Nephron (organoid): ENCODE measurements around the gene ZNF213.
A peak's percentile ranks its signal among the peaks of the same experiment; 100 is the strongest.

Experiments
- H3K27ac Mint-ChIP-seq, 3 experiments: 2 replicates each; pipeline ENCODE4 v1.8.0; 2020; ENCODE audit warnings: mixed read lengths in 3 of 3, mild to moderate bottlenecking in 2 of 3, moderate library complexity in 1 of 3
- H3K27me3 Mint-ChIP-seq: 2 replicates; pipeline ENCODE4 v1.8.0; 2021; ENCODE audit warnings: low read depth, mild to moderate bottlenecking, moderate library complexity, mixed read lengths
- H3K36me3 Mint-ChIP-seq: 2 replicates; pipeline ENCODE4 v1.8.0; 2020; ENCODE audit warnings: low read depth, mixed read lengths
- H3K4me1 Mint-ChIP-seq: 2 replicates; pipeline ENCODE4 v1.8.0; 2020; ENCODE audit warnings: mixed read lengths
- H3K4me3 Mint-ChIP-seq, 3 experiments: 2 replicates each; pipeline ENCODE4 v1.8.0; 2020; ENCODE audit warnings: mild to moderate bottlenecking in 3 of 3, mixed read lengths in 3 of 3, moderate library complexity in 2 of 3
- H3K9me3 Mint-ChIP-seq: 2 replicates; pipeline ENCODE4 v1.8.0; 2020; ENCODE audit warnings: mixed read lengths
- TF ChIP-seq, protein P1 (sequence below), 3 experiments: fragments of 200-600 bp; sonication (generic); IDR thresholded peaks; one replicate each; pipeline ENCODE4 v1.5.0; 2021; ENCODE audit warnings: antibody characterized with exemption in 3 of 3; ENCODE audit not compliant: unreplicated experiment in 3 of 3

Gene ZNF213

GRCh38 chr16:3088450-3088849, 46.4 kb upstream of the ZNF213 start:
- TF ChIP-seq, protein P1, sequence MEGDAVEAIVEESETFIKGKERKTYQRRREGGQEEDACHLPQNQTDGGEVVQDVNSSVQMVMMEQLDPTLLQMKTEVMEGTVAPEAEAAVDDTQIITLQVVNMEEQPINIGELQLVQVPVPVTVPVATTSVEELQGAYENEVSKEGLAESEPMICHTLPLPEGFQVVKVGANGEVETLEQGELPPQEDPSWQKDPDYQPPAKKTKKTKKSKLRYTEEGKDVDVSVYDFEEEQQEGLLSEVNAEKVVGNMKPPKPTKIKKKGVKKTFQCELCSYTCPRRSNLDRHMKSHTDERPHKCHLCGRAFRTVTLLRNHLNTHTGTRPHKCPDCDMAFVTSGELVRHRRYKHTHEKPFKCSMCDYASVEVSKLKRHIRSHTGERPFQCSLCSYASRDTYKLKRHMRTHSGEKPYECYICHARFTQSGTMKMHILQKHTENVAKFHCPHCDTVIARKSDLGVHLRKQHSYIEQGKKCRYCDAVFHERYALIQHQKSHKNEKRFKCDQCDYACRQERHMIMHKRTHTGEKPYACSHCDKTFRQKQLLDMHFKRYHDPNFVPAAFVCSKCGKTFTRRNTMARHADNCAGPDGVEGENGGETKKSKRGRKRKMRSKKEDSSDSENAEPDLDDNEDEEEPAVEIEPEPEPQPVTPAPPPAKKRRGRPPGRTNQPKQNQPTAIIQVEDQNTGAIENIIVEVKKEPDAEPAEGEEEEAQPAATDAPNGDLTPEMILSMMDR (IDR thresholded peaks at IDR 0.05; ENCODE audit: unreplicated experiment in 3 of 3) = no peak
- no peaks in the 10 kb centered on the region for H3K36me3 Mint-ChIP-seq

GRCh38 chr16:3088925-3089716, 45.7 kb upstream of the ZNF213 start:
- no peaks in the 10 kb centered on the region for H3K36me3 Mint-ChIP-seq
- TF ChIP-seq, protein P1 (IDR thresholded peaks at IDR 0.05; ENCODE audit: unreplicated experiment in 3 of 3) = no peak
- peaks cover 6% of the 10 kb centered on the region for H3K27me3 Mint-ChIP-seq
- peak overlapping the region in 1 of 3 experiments; percentile 12 for H3K4me3 Mint-ChIP-seq
- no peaks in the 10 kb centered on the region for H3K9me3 Mint-ChIP-seq
- H3K27ac Mint-ChIP-seq = peak overlapping the region in 2 of 3 experiments; percentile 33 to 89
- H3K4me1 Mint-ChIP-seq = peaks cover 19% of the 10 kb centered on the region

More at GRCh38 chr16:3088450-3088849, 46.4 kb upstream of the ZNF213 start:
- peaks cover 6% of the 10 kb centered on the region for H3K27me3 Mint-ChIP-seq
- H3K4me3 Mint-ChIP-seq = peak overlapping the region in 1 of 3 experiments; percentile 12
- no peaks in the 10 kb centered on the region for H3K9me3 Mint-ChIP-seq
- H3K27ac Mint-ChIP-seq = peak overlapping the region in 2 of 3 experiments; percentile 33 to 89
- H3K4me1 Mint-ChIP-seq = peaks cover 19% of the 10 kb centered on the region

GRCh38 chr16:3089717-3090592, 44.9 kb upstream of the ZNF213 start:
- Mint-ChIP-seq H3K36me3 (no peaks in the 10 kb centered on the region), H3K9me3 (no peaks in the 10 kb centered on the region), H3K27ac (no peak overlapping the region), H3K4me3 (no peak overlapping the region), H3K27me3 (peaks cover 6% of the 10 kb centered on the region), H3K4me1 (peaks cover 19% of the 10 kb centered on the region)
- TF ChIP-seq, protein P1 (IDR thresholded peaks at IDR 0.05; ENCODE audit: unreplicated experiment in 3 of 3) = no peak

GRCh38 chr16:3091551-3091950, 43.3 kb upstream of the ZNF213 start:
- TF ChIP-seq, protein P1 (IDR thresholded peaks at IDR 0.05; ENCODE audit: unreplicated experiment in 3 of 3) = no peak
- no peaks in the 10 kb centered on the region for H3K9me3 Mint-ChIP-seq
- no peak overlapping the region for H3K4me3 Mint-ChIP-seq
- peaks cover 19% of the 10 kb centered on the region for H3K4me1 Mint-ChIP-seq
- peaks cover 6% of the 10 kb centered on the region for H3K27me3 Mint-ChIP-seq
- no peaks in the 10 kb centered on the region for H3K36me3 Mint-ChIP-seq
- no peak overlapping the region for H3K27ac Mint-ChIP-seq

DNA sequence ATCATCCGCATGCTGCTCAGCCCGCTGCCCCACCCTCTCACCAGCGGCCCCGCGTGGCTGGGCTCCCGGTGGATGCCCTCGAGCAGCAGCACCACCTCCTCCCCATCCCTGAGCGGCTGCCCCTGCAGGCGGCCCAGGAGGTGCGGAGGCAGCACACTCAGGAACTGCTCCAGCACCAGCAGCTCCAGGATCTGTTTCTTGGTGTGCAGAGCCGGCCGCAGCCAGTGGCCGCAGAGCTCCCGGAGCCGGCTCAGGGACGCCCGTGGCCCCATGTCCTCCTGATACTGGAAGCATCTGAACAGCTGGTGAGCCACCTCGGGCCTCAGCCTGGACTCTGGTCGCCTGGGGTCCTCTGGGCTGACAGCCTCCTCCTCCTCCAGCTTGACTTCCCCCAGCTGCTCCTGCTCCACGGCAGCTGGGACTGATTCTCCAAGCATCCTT, 42.3 kb upstream of the ZNF213 start:
- TF ChIP-seq, protein P1 (IDR thresholded peaks at IDR 0.05; ENCODE audit: unreplicated experiment in 3 of 3) = no peak
- Mint-ChIP-seq H3K27ac (no peak overlapping the region), H3K4me3 (peak overlapping the region in 1 of 3 experiments; percentile 35), H3K36me3 (no peaks in the 10 kb centered on the region), H3K4me1 (peaks cover 19% of the 10 kb centered on the region), H3K27me3 (peaks cover 12% of the 10 kb centered on the region), H3K9me3 (no peaks in the 10 kb centered on the region)
